ENCODE results near the gene NRIP3. TPM values are rescaled to one million over a fixed set of nuclear protein-coding genes. Genes with fewer than 3 reads are reported as not detected.
"Not testable (repeated sequence)": the region's sequence is repeated elsewhere in the genome, so short reads cannot be mapped to it uniquely, and the experiment has no call there.

The NRIP3 gene
- total RNA-seq, 2 experiments from 2014 or later = not detected

GRCh38 chr11:9014826-9015225 is 11.0 kb upstream of the NRIP3 start:
- no peak overlapping the region for H2AFZ ChIP-seq (ENCODE audit: low read length)
- H3K9me2 ChIP-seq (ENCODE audit: insufficient read depth, low read length) = no peaks in the 10 kb centered on the region
- H3K4me2 ChIP-seq (ENCODE audit: low read length) = no peak overlapping the region
- H3K4me1 ChIP-seq (ENCODE audit: insufficient read depth, low read length, poor library complexity, severe bottlenecking) = no peaks in the 10 kb centered on the region
- BruUV-seq (replicated peaks) = no TSS peak
- H4K20me1 ChIP-seq (ENCODE audit: insufficient read depth, low read length) = no peaks in the 10 kb centered on the region
- DNase-seq (ENCODE audit: low spot score) = no peak
- H3K79me2 ChIP-seq (ENCODE audit: insufficient read depth, low read depth, low read length) = no peaks in the 10 kb centered on the region
- TF ChIP-seq EZH2phosphoT487 (IDR thresholded peaks at IDR 0.05; ENCODE audit: borderline replicate concordance, low read depth, low read length) (no peak), CTCF (conservative IDR thresholded peaks at IDR 0.05; ENCODE audit: low read length) (no peak)
- intact Hi-C loops (cut with micrococcal nuclease; ENCODE audit: unreplicated experiment) = loop anchor here (2.0 kb wide), 2 partner anchors 122 to 492 kb away; no protein-coding TSS in a partner anchor
- H3K36me3 ChIP-seq (ENCODE audit: insufficient read depth, low read length) = no peaks in the 10 kb centered on the region
- no peak overlapping the region for H3K4me3 ChIP-seq (ENCODE audit: low read depth, low read length, poor library complexity, severe bottlenecking)
- no peak overlapping the region for H3K27ac ChIP-seq (ENCODE audit: low read depth, low read length, poor library complexity, severe bottlenecking)
- ChIA-PET POLR2A (no interaction called here), CTCF (ENCODE audit: unreplicated experiment) (interaction anchor here (0.5 to 1.9 kb wide), 3 partner anchors 36 to 125 kb away, joined by 3 to 6 read pairs (median 3); no protein-coding TSS in a partner anchor)
- H3K9me3 ChIP-seq (ENCODE audit: low read length) = no peaks in the 10 kb centered on the region

GRCh38 chr11:9013373-9013772 is 9.6 kb upstream of the NRIP3 start:
- no peak overlapping the region for H2AFZ ChIP-seq (ENCODE audit: low read length)
- H3K4me2 ChIP-seq (ENCODE audit: low read length) = no peak overlapping the region
- intact Hi-C loops (cut with micrococcal nuclease; ENCODE audit: unreplicated experiment) = no loop called here

GRCh38 chr11:9009538-9009937 is 5.7 kb upstream of the NRIP3 start:
- intact Hi-C loops (cut with micrococcal nuclease; ENCODE audit: unreplicated experiment); H3K36me3 ChIP-seq (ENCODE audit: insufficient read depth, low read length); H3K4me3 ChIP-seq (ENCODE audit: low read depth, low read length, poor library complexity, severe bottlenecking); H3K27ac ChIP-seq (ENCODE audit: low read depth, low read length, poor library complexity, severe bottlenecking); BruUV-seq (replicated peaks); H3K4me1 ChIP-seq (ENCODE audit: insufficient read depth, low read length, poor library complexity, severe bottlenecking); H3K9me2 ChIP-seq (ENCODE audit: insufficient read depth, low read length); H2AFZ ChIP-seq (ENCODE audit: low read length); H3K9me3 ChIP-seq (ENCODE audit: low read length); H3K79me2 ChIP-seq (ENCODE audit: insufficient read depth, low read depth, low read length); H4K20me1 ChIP-seq (ENCODE audit: insufficient read depth, low read length); DNase-seq (ENCODE audit: low spot score); POLR2A ChIA-PET; CTCF ChIA-PET (ENCODE audit: unreplicated experiment); H3K4me2 ChIP-seq (ENCODE audit: low read length): not testable (repeated sequence)

More at GRCh38 chr11:9013373-9013772, 9.6 kb upstream of the NRIP3 start:
- DNase-seq (ENCODE audit: low spot score) = no peak
- no peaks in the 10 kb centered on the region for H3K36me3 ChIP-seq (ENCODE audit: insufficient read depth, low read length)
- H3K79me2 ChIP-seq (ENCODE audit: insufficient read depth, low read depth, low read length) = no peaks in the 10 kb centered on the region
- no peaks in the 10 kb centered on the region for H3K9me3 ChIP-seq (ENCODE audit: low read length)
- TF ChIP-seq EZH2phosphoT487 (IDR thresholded peaks at IDR 0.05; ENCODE audit: borderline replicate concordance, low read depth, low read length) (no peak), CTCF (conservative IDR thresholded peaks at IDR 0.05; ENCODE audit: low read length) (no peak)
- ChIA-PET CTCF (ENCODE audit: unreplicated experiment) (interaction anchor here (1.0 kb wide), 1 partner anchor 14 kb away, joined by 3 read pairs; no protein-coding TSS in a partner anchor), POLR2A (no interaction called here)
- no peak overlapping the region for H3K4me3 ChIP-seq (ENCODE audit: low read depth, low read length, poor library complexity, severe bottlenecking)
- no peaks in the 10 kb centered on the region for H4K20me1 ChIP-seq (ENCODE audit: insufficient read depth, low read length)
- H3K27ac ChIP-seq (ENCODE audit: low read depth, low read length, poor library complexity, severe bottlenecking) = no peak overlapping the region
- no TSS peak for BruUV-seq (replicated peaks)
- no peaks in the 10 kb centered on the region for H3K4me1 ChIP-seq (ENCODE audit: insufficient read depth, low read length, poor library complexity, severe bottlenecking)
- no peaks in the 10 kb centered on the region for H3K9me2 ChIP-seq (ENCODE audit: insufficient read depth, low read length)
